ENCODE results near the gene KCNK18.

KCNK18 gene

GRCh38 chr10:117214401-117214800 is 17.1 kb downstream of the KCNK18 start:
- peak; percentile 58 for ATAC-seq (ENCODE audit: low read depth)
- H3K27ac ChIP-seq (ENCODE audit: poor library complexity, severe bottlenecking), result no peak overlapping the region
- DNase-seq (ENCODE audit: low spot score), result no peak
- H3K9me3 ChIP-seq (ENCODE audit: severe bottlenecking), result peaks cover 6% of the 10 kb centered on the region
- no peak overlapping the region for H3K4me3 ChIP-seq (ENCODE audit: severe bottlenecking)
- H3K4me1 ChIP-seq (ENCODE audit: insufficient read depth, poor library complexity, severe bottlenecking), result no peaks in the 10 kb centered on the region
- no peak for TF ChIP-seq CTCF (IDR thresholded peaks at IDR 0.05; ENCODE audit: poor library complexity, severe bottlenecking)
- H3K36me3 ChIP-seq (ENCODE audit: low read depth), result no peaks in the 10 kb centered on the region
- H3K27me3 ChIP-seq (ENCODE audit: insufficient read depth, poor library complexity, severe bottlenecking), result peaks cover 3% of the 10 kb centered on the region

- Histone ChIP-seq H3K4me1 (ENCODE audit: insufficient read depth, poor library complexity, severe bottlenecking) (no peaks in the 10 kb centered on the region), H3K36me3 (ENCODE audit: low read depth) (no peaks in the 10 kb centered on the region), H3K27ac (ENCODE audit: poor library complexity, severe bottlenecking) (no peak overlapping the region), H3K9me3 (ENCODE audit: severe bottlenecking) (peaks cover 6% of the 10 kb centered on the region), H3K4me3 (ENCODE audit: severe bottlenecking) (no peak overlapping the region), H3K27me3 (ENCODE audit: insufficient read depth, poor library complexity, severe bottlenecking) (peaks cover 3% of the 10 kb centered on the region)
- DNase-seq (ENCODE audit: low spot score) (no peak), ATAC-seq (ENCODE audit: low read depth) (no peak)
- no peak for TF ChIP-seq CTCF (IDR thresholded peaks at IDR 0.05; ENCODE audit: poor library complexity, severe bottlenecking)
Observed at GRCh38 chr10:117215079-117215478, 17.8 kb downstream of the KCNK18 start.

- no peak for ATAC-seq (ENCODE audit: low read depth)
- H3K4me3 ChIP-seq (ENCODE audit: severe bottlenecking), result no peak overlapping the region
Observed at GRCh38 chr10:117216028-117216427, 18.7 kb downstream of the KCNK18 start.

GRCh38 chr10:117216611-117217195 is 19.4 kb downstream of the KCNK18 start:
- H3K4me3 ChIP-seq (ENCODE audit: severe bottlenecking), result peak overlapping the region; percentile 32
- H3K9me3 ChIP-seq (ENCODE audit: severe bottlenecking), result peaks cover 6% of the 10 kb centered on the region
- TF ChIP-seq CTCF (IDR thresholded peaks at IDR 0.05; ENCODE audit: poor library complexity, severe bottlenecking), result peak; percentile 98
- no peaks in the 10 kb centered on the region for H3K36me3 ChIP-seq (ENCODE audit: low read depth)
- peaks cover 3% of the 10 kb centered on the region for H3K27me3 ChIP-seq (ENCODE audit: insufficient read depth, poor library complexity, severe bottlenecking)
- H3K27ac ChIP-seq (ENCODE audit: poor library complexity, severe bottlenecking), result no peak overlapping the region
- no peaks in the 10 kb centered on the region for H3K4me1 ChIP-seq (ENCODE audit: insufficient read depth, poor library complexity, severe bottlenecking)
- ATAC-seq (ENCODE audit: low read depth) (peak; percentile 63), DNase-seq (ENCODE audit: low spot score) (no peak)

More at GRCh38 chr10:117216028-117216427, 18.7 kb downstream of the KCNK18 start:
- Histone ChIP-seq H3K27me3 (ENCODE audit: insufficient read depth, poor library complexity, severe bottlenecking) (peaks cover 3% of the 10 kb centered on the region), H3K27ac (ENCODE audit: poor library complexity, severe bottlenecking) (no peak overlapping the region), H3K4me1 (ENCODE audit: insufficient read depth, poor library complexity, severe bottlenecking) (no peaks in the 10 kb centered on the region), H3K36me3 (ENCODE audit: low read depth) (no peaks in the 10 kb centered on the region), H3K9me3 (ENCODE audit: severe bottlenecking) (peaks cover 6% of the 10 kb centered on the region)
- no peak for TF ChIP-seq CTCF (IDR thresholded peaks at IDR 0.05; ENCODE audit: poor library complexity, severe bottlenecking)
- DNase-seq (ENCODE audit: low spot score), result no peak

- DNase-seq (ENCODE audit: low spot score) (no peak), ATAC-seq (ENCODE audit: low read depth) (0 out of 3 replicates have a peak, but pooled peaks have one; percentile 2)
- TF ChIP-seq CTCF (IDR thresholded peaks at IDR 0.05; ENCODE audit: poor library complexity, severe bottlenecking), result no peak
- Histone ChIP-seq H3K27me3 (ENCODE audit: insufficient read depth, poor library complexity, severe bottlenecking) (no peaks in the 10 kb centered on the region), H3K4me3 (ENCODE audit: severe bottlenecking) (peak overlapping the region; percentile 32), H3K9me3 (ENCODE audit: severe bottlenecking) (peaks cover 1% of the 10 kb centered on the region), H3K36me3 (ENCODE audit: low read depth) (no peaks in the 10 kb centered on the region), H3K27ac (ENCODE audit: poor library complexity, severe bottlenecking) (no peak overlapping the region), H3K4me1 (ENCODE audit: insufficient read depth, poor library complexity, severe bottlenecking) (no peaks in the 10 kb centered on the region)
Observed at GRCh38 chr10:117217196-117217761, 20.0 kb downstream of the KCNK18 start.

Data from RWPE2 (cell line).